Smooth muscle cell (in vitro differentiated cells): ENCODE results near the gene ZNF160. TPM values are rescaled to one million over a fixed set of nuclear protein-coding genes. Genes with fewer than 3 reads are reported as not detected.

Source experiments
- DNase-seq: peaks from one replicate; lab custom pipeline; 2025; ENCODE audit not compliant: unreplicated experiment; lab: John Stamatoyannopoulos, UW
- H2AFZ ChIP-seq: fragments of 200-600 bp; sonication (generic); 2 replicates; pipeline ENCODE4 v1.6.0; 2016; ENCODE audit warnings: antibody characterized with exemption, low read depth, mild to moderate bottlenecking
- H3F3A ChIP-seq: fragments of 200-600 bp; sonication (generic); 2 replicates; pipeline ENCODE4 v1.6.0; 2017; ENCODE audit warnings: antibody characterized with exemption, low read depth
- H3K27ac ChIP-seq: fragments of 200-600 bp; sonication (generic); 2 replicates; pipeline ENCODE4 v1.5.1; 2016; ENCODE audit warnings: low read depth, mild to moderate bottlenecking
- H3K27me3 ChIP-seq: fragments of 200-600 bp; sonication (generic); 2 replicates; pipeline ENCODE4 v1.6.1; 2016; ENCODE audit warnings: low read depth, mild to moderate bottlenecking
- H3K36me3 ChIP-seq: fragments of 200-600 bp; sonication (generic); 2 replicates; pipeline ENCODE4 v1.5.1; 2016; ENCODE audit warnings: low read depth
- H3K4me1 ChIP-seq: fragments of 200-600 bp; sonication (generic); 2 replicates; pipeline ENCODE4 v1.5.1; 2016; ENCODE audit warnings: low read depth
- H3K4me2 ChIP-seq: fragments of 200-600 bp; sonication (generic); 2 replicates; pipeline ENCODE4 v1.6.0; 2016; ENCODE audit warnings: mild to moderate bottlenecking
- H3K4me3 ChIP-seq: fragments of 200-600 bp; sonication (generic); 2 replicates; pipeline ENCODE4 v1.5.1; 2016; ENCODE audit warnings: mild to moderate bottlenecking
- H3K79me2 ChIP-seq: fragments of 200-600 bp; sonication (generic); 2 replicates; pipeline ENCODE4 v1.6.0; 2016; ENCODE audit warnings: low read depth, mild to moderate bottlenecking
- H3K9ac ChIP-seq: fragments of 200-600 bp; sonication (generic); 2 replicates; pipeline ENCODE4 v1.6.0; 2016; ENCODE audit warnings: low read depth
- H3K9me3 ChIP-seq: fragments of 200-600 bp; sonication (generic); replicated peaks from 2 replicates; pipeline ENCODE4 v1.5.1; 2016; ENCODE audit warnings: low read depth
- H4K20me1 ChIP-seq: fragments of 200-600 bp; sonication (generic); 2 replicates; pipeline ENCODE4 v1.6.0; 2016; ENCODE audit warnings: low read depth
- CTCF ChIP-seq: fragments of 200-600 bp; sonication (generic); IDR thresholded peaks from 2 replicates; pipeline ENCODE4 v1.5.1; 2017; ENCODE audit warnings: borderline replicate concordance, mild to moderate bottlenecking, antibody characterized with exemption; ENCODE audit not compliant: insufficient read depth, poor library complexity, severe bottlenecking
- WGBS: methylation state at CpG from one replicate; pipeline ENCODE4 v1.1.7; 2016; ENCODE audit warnings: low lambda C conversion rate; 5-methylcytosine and 5-hydroxymethylcytosine counted together
- polyA plus RNA-seq: library from polyadenylated mRNA; unstranded; fragments of >200 nt; fragmentation: Nextera tagmentation; extraction: Ambion mirVana; gene quantifications from 2 replicates; pipeline ENCODE4 v1.2.1, GENCODE V29; 2016
- total RNA-seq: library from RNA; depleted of rRNA; stranded (reverse); fragments of >200 nt; gene quantifications from 2 replicates; pipeline ENCODE4 v1.2.3, GENCODE V29; 2014

Gene ZNF160
- total and polyA plus RNA-seq, 2 experiments from 2014 or later = 18.5 to 37.8 TPM

GRCh38 chr19:53055117-53055516 lies 48.1 kb downstream of the ZNF160 start:
- H3K4me1 ChIP-seq = no peaks in the 10 kb centered on the region
- WGBS = 42% methylated on average over 2 of the region's 2 CpGs
- no peak for DNase-seq
- H3K79me2 ChIP-seq = no peaks in the 10 kb centered on the region
- TF ChIP-seq CTCF = no peak
- H3K4me2 ChIP-seq = no peak overlapping the region
- no peak overlapping the region for H3K27ac ChIP-seq
- H4K20me1 ChIP-seq = no peaks in the 10 kb centered on the region
- H3K4me3 ChIP-seq = no peak overlapping the region
- no peaks in the 10 kb centered on the region for H3K36me3 ChIP-seq
- no peaks in the 10 kb centered on the region for H3K27me3 ChIP-seq
- no peak overlapping the region for H2AFZ ChIP-seq
- no peaks in the 10 kb centered on the region for H3K9me3 ChIP-seq
- H3K9ac ChIP-seq = no peak overlapping the region
- H3F3A ChIP-seq = no peaks in the 10 kb centered on the region

GRCh38 chr19:53047379-53047778 lies 55.8 kb downstream of the ZNF160 start:
- no peak for TF ChIP-seq CTCF
- no peak overlapping the region for H3K4me3 ChIP-seq
- no peaks in the 10 kb centered on the region for H3K27me3 ChIP-seq
- H3K36me3 ChIP-seq = no peaks in the 10 kb centered on the region
- H3K9me3 ChIP-seq = no peaks in the 10 kb centered on the region
- DNase-seq = no peak
- WGBS = 96% methylated on average over 2 of the region's 2 CpGs
- H3K27ac ChIP-seq = no peak overlapping the region
- H2AFZ ChIP-seq = no peak overlapping the region
- H3F3A ChIP-seq = no peaks in the 10 kb centered on the region
- no peaks in the 10 kb centered on the region for H3K79me2 ChIP-seq
- H3K4me2 ChIP-seq = no peak overlapping the region
- H4K20me1 ChIP-seq = no peaks in the 10 kb centered on the region
- no peaks in the 10 kb centered on the region for H3K4me1 ChIP-seq
- no peak overlapping the region for H3K9ac ChIP-seq

GRCh38 chr19:53045536-53045935 lies 57.7 kb downstream of the ZNF160 start:
- Histone ChIP-seq H3K4me1 (no peaks in the 10 kb centered on the region), H3K9me3 (no peaks in the 10 kb centered on the region)

More at GRCh38 chr19:53045536-53045935, 57.7 kb downstream of the ZNF160 start:
- no peaks in the 10 kb centered on the region for H3K27me3 ChIP-seq
- no peak for DNase-seq
- H4K20me1 ChIP-seq = no peaks in the 10 kb centered on the region
- no peak overlapping the region for H3K4me2 ChIP-seq
- no peak overlapping the region for H2AFZ ChIP-seq
- no peak overlapping the region for H3K4me3 ChIP-seq
- H3K36me3 ChIP-seq = no peaks in the 10 kb centered on the region
- WGBS = 84% methylated on average over 16 of the region's 16 CpGs
- TF ChIP-seq CTCF = no peak
- H3F3A ChIP-seq = no peaks in the 10 kb centered on the region
- no peak overlapping the region for H3K9ac ChIP-seq
- no peaks in the 10 kb centered on the region for H3K79me2 ChIP-seq
- no peak overlapping the region for H3K27ac ChIP-seq
